HG03159 (cell line): ENCODE results near the gene E2F2.

Experiments
- ATAC-seq: cut with Tn5 transposase; IDR thresholded peaks from one replicate; pipeline ENCODE4 v1.9.1; 2021; ENCODE audit warnings: mild to moderate bottlenecking, moderate library complexity; ENCODE audit not compliant: unreplicated experiment

The E2F2 gene

DNA sequence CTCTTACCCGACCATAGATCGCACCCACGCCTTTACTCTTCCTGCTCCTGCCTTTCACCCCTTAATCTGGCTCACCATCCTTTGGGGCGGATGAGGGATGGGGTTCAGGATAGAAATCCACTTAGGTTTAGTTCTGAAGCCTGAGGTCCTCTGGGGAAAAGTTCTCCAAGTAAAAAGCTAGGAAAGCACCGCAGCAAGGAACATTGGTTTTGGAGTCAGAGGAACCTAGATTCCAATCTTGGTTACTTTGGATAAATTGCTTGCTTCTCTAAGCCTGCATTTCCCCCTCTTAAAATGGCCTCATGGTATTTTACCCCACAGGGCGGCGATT is 46.1 kb downstream of the E2F2 start:
- ATAC-seq, result no peak

DNA sequence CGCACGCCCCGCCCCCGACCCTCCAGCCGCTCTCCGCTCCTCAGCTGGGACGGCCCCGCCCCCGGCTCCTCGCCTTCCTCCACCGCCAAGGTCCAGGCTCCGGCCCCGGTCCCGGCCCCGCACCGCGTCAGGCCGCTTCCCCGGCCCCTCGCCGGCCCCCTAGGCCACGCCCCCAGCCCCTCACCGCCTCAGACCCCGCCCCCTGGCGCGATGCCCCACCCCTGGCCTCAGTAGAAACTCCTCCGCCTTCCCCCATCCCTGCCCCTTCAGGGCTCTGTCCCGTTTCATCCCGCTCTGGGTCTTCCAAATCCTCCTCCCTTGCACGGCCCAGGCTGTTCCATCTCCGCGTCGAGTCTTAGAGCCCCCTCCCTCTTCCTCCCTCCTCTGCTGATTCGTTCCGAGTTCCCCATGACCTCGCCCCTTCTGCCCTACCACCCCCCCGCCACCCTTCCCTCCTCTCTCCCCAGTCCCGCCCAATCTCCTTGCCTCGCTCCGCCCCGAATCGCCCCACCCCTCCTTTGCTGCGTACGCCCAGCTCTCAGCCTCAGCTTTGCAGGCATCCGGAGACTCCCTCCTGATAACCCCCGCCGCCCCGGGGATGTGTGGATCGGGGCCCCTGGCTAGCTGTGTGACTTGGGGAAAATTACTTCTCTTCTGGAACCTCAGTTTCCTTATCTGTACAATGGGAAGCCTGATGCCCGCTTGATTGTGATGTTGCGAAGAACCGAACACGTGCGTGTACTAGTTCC is 46.6 kb downstream of the E2F2 start:
- ATAC-seq, result no peak

GRCh38 chr1:23483321-23484252 is 47.4 kb downstream of the E2F2 start, which contains the start of gene ASAP3:
Gene ASAP3 (minus strand): TSS chr1:23484179. CDS start chr1:23484133, 46 bp downstream.
- no peak for ATAC-seq

GRCh38 chr1:23481904-23482303 is 49.1 kb downstream of the E2F2 start:
- ATAC-seq, result no peak

DNA sequence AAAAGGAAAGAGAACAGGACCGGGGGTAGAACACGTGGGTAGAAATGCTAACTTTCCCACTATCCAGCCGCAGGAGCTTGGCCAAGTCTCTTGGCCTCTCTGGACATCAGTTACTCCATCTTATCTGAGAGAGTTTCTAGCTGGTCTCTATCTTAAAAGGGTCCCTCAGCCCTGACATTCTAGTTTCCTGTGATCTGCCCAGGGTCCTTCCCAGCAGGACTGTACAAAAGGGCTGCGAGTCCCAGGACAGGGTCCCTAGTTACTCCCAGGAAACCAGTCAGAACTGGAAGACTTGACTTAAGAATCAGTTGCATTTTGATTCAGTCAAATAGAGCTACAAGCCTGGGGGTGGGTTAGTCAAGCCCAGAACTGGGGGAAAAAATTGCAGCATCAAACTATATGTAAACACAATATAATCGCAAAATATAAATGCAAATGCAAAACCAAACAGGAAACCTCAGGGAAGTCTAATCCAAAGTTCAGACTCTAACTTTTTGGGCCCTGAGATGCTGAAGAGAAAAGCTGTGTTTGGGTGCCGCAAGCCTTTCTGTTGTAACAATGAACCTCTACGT is 49.9 kb downstream of the E2F2 start:
- no peak for ATAC-seq

- no peak for ATAC-seq
Observed at GRCh38 chr1:23480187-23481025, 50.6 kb downstream of the E2F2 start.

- ATAC-seq, result no peak
Observed at GRCh38 chr1:23479666-23479941, 51.4 kb downstream of the E2F2 start.

- no peak for ATAC-seq
Observed at GRCh38 chr1:23478896-23479665, 52.0 kb downstream of the E2F2 start.

DNA sequence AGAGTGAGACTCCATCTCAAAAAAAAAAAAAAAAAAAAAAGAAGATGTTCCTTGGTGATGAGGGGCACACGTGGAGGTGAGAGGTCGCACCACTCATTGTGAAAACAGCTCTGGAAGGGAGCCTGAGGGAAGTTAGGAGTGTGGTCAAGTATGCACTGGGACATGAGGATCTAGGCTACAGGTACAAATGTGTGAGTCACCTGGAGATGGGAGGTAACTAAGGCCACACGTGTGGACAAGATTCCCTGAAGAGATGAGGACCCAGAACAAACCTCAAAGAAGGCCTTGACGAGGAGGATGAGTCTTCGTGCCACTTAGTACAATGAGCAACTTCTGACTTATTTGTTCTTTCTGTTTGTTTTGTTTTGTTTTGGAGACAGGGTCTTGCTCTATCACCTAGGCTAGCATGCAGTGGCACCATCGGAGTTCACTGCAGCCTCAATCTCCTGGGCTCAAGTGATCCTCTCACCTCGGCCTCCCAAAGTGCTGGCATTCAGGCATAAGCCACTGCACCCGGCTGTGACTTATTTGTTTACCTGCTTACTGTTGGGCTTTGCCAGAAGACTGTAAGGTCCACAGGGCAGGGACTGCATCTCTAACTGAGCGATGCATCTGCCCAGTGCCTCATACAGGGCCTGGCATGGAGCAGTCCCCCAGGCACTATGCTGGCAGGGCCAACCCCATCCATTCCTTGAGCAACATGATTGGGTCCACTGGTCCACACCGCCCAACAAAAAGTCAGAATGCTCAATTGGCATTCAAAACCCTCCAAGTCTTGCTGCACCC is 53.5 kb downstream of the E2F2 start:
- ATAC-seq, result no peak

DNA sequence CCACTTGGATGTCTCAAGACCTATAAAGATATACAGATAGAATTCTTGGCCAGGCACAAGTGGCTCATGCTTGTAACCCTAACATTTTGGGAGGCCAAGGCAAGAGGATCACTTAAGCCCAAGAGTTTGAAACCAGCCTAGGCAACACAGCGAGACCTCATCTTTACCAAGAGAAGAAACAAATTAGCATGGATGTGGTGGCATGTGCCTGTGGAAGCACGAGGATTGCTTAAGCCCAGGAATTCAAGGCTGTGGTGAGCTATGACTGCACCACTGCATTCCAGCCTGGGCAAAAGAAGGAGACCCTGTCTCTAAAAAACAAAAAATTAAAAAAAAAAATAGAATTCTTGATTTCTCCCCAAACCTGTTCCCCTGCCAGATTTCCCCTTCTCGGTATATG is 55.4 kb downstream of the E2F2 start:
- no peak for ATAC-seq

- ATAC-seq, result no peak
Observed at GRCh38 chr1:23475134-23475628, 55.9 kb downstream of the E2F2 start.

DNA sequence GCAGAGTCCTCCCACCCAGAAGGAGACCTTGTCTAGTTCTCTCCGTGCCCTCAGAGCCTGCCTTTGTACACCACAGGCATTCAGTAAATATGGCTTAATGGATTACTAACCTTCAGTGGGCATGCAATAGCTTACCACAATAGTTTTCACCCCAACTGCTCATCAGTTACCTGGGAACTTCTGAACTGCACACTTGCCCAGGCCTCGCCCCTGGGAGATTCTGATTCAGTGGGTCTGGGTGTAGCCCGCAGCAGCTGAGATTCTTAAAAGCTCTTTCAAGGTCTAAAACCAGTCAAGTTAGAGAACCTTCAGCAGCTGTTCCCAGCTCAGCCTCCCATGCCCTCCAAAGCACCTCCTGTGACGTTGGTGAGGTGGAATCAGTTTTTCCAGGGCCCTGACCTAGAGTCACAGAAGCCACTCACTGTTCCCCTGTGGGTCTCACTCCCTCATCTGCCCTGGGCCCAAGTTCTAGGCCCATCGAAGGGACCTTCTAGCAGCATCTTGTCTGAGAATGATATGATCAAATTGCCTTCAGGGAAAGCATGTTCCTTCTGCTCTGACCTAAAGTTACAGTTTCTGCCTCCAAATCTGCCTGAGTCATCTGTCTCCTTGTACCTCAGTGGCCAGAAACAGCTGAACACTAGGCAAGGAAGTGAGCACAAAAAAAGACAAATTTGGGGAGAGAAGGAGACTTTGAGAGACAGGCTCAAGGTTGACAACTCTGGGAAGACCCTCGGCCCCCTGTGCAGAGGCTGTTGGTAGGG is 57.8 kb downstream of the E2F2 start:
- no peak for ATAC-seq

GRCh38 chr1:23472351-23473036 is 58.5 kb downstream of the E2F2 start:
- no peak for ATAC-seq

GRCh38 chr1:23471473-23472075 is 59.5 kb downstream of the E2F2 start:
- no peak for ATAC-seq

DNA sequence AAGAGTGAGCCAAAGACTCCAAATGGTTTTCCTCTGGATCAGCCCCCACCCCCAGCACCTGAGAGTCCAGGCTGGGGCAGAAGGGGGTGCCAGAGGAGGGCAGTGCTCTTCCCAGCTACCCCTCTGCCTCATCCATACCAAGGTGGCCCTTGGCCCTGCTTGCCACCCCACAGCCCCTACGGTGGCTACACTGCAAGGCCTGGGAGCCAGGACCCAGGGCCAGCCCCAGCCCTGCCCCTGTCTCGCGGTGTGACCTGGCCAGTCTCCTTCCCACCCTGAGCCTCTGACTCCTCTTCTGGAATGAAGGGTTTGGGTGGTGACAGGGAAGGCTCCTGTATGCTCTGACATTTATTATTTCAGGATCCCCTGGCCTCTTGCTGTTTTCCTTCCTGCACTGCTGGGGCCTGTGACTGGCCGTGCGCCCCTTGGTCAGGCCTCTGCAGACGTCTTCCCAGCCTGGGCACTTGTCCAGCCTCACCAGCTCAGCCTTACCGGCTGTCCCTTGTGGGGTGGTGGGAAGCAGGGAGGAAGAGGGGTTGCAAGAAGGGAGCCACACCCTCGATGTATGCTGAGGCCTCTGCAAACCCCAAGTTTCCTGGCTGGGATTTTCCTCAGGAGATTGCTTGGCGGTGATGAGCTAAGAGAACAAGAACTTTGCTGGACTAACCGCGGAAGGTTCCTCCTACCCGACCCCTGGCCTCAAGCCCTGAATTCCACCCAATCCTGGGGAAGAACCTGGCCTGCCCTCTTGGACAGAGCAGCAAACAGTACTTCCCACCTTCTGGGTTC is 60.6 kb downstream of the E2F2 start:
- ATAC-seq, result no peak

- ATAC-seq, result no peak
Observed at GRCh38 chr1:23469372-23469982, 61.6 kb downstream of the E2F2 start.
